Measurements from ENCODE around the gene DSTYK. TPM values are rescaled to one million over a fixed set of nuclear protein-coding genes. Genes with fewer than 3 reads are reported as not detected.

DSTYK gene
- total RNA-seq (2021; ENCODE audit: unreplicated experiment) (11.3 TPM), Bru-seq, nascent RNA (percentile 70 among the genes with signal in this experiment), BruChase-seq, experiment 1, labeled RNA remaining after a 2-hour chase (percentile 75 among the genes with signal in this experiment), BruChase-seq, experiment 2, labeled RNA remaining after a 6-hour chase (percentile 70 among the genes with signal in this experiment)
- polyA plus RNA-seq (2012; ENCODE audit: insufficient read length): 6.3 TPM
- long read RNA-seq, full-length matches to known transcripts: 19 of 49 reads
- long read RNA-seq, partial matches to known transcripts: 4 of 49 reads
- long read RNA-seq, other reads (novel, unspliced or antisense): 26 of 49 reads

GRCh38 chr1:205211169-205211838 lies at the start of gene DSTYK:
DSTYK (minus strand) TSS chr1:205211702; CDS start chr1:205211535, 167 bp downstream.
- peaks cover 2% of the 10 kb centered on the region; the same call in 1 of the 2 replicates for H3K36me3 ChIP-seq (ENCODE audit: control insufficient read depth, insufficient read depth, low read length)
- POLR2A ChIA-PET: no interaction called here
- H3K4me3 ChIP-seq (ENCODE audit: low read depth in 2 of 2, low read length in 2 of 2): peak within 1 kb of the TSS; percentile 83 to 98
- peak; percentile 75 for DNase-seq (ENCODE audit: low read depth, low spot score)
- intact Hi-C loops (cut with micrococcal nuclease; ENCODE audit: unreplicated experiment) (no loop called here), in situ Hi-C loops (cut with HindIII; ENCODE audit: low pct_unique_long_range_greater_than_20kb, low sequenced_read_pairs) (no loop called here)
- no TSS peak for BruUV-seq (replicated peaks)
- no peaks in the 10 kb centered on the region for H3K27me3 ChIP-seq (ENCODE audit: control insufficient read depth, insufficient read depth, low read length)
- H3K9me3 ChIP-seq (ENCODE audit: control insufficient read depth, insufficient read depth, low read depth, low read length): no peaks in the 10 kb centered on the region
- peaks cover 12% of the 10 kb centered on the region; the same call in 1 of the 2 replicates for H3K4me1 ChIP-seq (ENCODE audit: control insufficient read depth, insufficient read depth, low read length)
- ATAC-seq: peak; percentile 97
- H3K27ac ChIP-seq (ENCODE audit: low read length): peak within 1 kb of the TSS; percentile 84
- TF ChIP-seq SIN3A (IDR thresholded peaks at IDR 0.05; ENCODE audit: borderline replicate concordance, insufficient read depth, low read depth, low read length) (no peak; the same call in none of the 2 replicates), POLR2AphosphoS5 (IDR thresholded peaks at IDR 0.05; ENCODE audit: low read depth, low read length) (peak; percentile 62; the same call in 1 of the 2 replicates)
- TF ChIP-seq, protein P1, sequence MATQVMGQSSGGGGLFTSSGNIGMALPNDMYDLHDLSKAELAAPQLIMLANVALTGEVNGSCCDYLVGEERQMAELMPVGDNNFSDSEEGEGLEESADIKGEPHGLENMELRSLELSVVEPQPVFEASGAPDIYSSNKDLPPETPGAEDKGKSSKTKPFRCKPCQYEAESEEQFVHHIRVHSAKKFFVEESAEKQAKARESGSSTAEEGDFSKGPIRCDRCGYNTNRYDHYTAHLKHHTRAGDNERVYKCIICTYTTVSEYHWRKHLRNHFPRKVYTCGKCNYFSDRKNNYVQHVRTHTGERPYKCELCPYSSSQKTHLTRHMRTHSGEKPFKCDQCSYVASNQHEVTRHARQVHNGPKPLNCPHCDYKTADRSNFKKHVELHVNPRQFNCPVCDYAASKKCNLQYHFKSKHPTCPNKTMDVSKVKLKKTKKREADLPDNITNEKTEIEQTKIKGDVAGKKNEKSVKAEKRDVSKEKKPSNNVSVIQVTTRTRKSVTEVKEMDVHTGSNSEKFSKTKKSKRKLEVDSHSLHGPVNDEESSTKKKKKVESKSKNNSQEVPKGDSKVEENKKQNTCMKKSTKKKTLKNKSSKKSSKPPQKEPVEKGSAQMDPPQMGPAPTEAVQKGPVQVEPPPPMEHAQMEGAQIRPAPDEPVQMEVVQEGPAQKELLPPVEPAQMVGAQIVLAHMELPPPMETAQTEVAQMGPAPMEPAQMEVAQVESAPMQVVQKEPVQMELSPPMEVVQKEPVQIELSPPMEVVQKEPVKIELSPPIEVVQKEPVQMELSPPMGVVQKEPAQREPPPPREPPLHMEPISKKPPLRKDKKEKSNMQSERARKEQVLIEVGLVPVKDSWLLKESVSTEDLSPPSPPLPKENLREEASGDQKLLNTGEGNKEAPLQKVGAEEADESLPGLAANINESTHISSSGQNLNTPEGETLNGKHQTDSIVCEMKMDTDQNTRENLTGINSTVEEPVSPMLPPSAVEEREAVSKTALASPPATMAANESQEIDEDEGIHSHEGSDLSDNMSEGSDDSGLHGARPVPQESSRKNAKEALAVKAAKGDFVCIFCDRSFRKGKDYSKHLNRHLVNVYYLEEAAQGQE (IDR thresholded peaks at IDR 0.05; ENCODE audit: insufficient read depth in 1 of 2, low read depth in 2 of 2, low read length in 1 of 2): peak in 1 of 2 experiments; percentile 38; a peak in 1 of 4 replicates
- CTCF ChIA-PET: no interaction called here

GRCh38 chr1:205259998-205260397 lies 48.5 kb upstream of the DSTYK start:
- Histone ChIP-seq H3K27ac (ENCODE audit: low read length) (no peak overlapping the region), H3K4me1 (ENCODE audit: control insufficient read depth, insufficient read depth, low read length) (peaks cover 4% of the 10 kb centered on the region), H3K36me3 (ENCODE audit: control insufficient read depth, insufficient read depth, low read length) (no peaks in the 10 kb centered on the region), H3K9me3 (ENCODE audit: control insufficient read depth, insufficient read depth, low read depth, low read length) (no peaks in the 10 kb centered on the region), H3K4me3 (ENCODE audit: low read depth in 2 of 2, low read length in 2 of 2) (no peak overlapping the region), H3K27me3 (ENCODE audit: control insufficient read depth, insufficient read depth, low read length) (no peaks in the 10 kb centered on the region)
- intact Hi-C loops (cut with micrococcal nuclease; ENCODE audit: unreplicated experiment): loop anchor here (5.0 to 10.0 kb wide), 3 partner anchors 135 to 275 kb away; partner anchors contain the start of gene RBBP5
- TF ChIP-seq, protein P1 (IDR thresholded peaks at IDR 0.05; ENCODE audit: insufficient read depth in 1 of 2, low read depth in 2 of 2, low read length in 1 of 2): no peak
- ATAC-seq: no peak
- no peak for DNase-seq (ENCODE audit: low read depth, low spot score)
- CTCF ChIA-PET: interaction anchor here (0.8 to 1.5 kb wide), 3 partner anchors 16 to 198 kb away, joined by 3 to 6 read pairs (median 3); no protein-coding TSS in a partner anchor
- no TSS peak for BruUV-seq (replicated peaks)
- POLR2A ChIA-PET: no interaction called here
- in situ Hi-C loops (cut with HindIII; ENCODE audit: low pct_unique_long_range_greater_than_20kb, low sequenced_read_pairs): no loop called here
